Neural cell (in vitro differentiated cells): ENCODE data around the gene MAMDC2. TPM values are rescaled to one million over a fixed set of nuclear protein-coding genes. Genes with fewer than 3 reads are reported as not detected.

ENCODE experiments used
- H2AFZ ChIP-seq: fragments of 200-600, 300-800 bp; sonication (generic), shearing (Covaris generic); 2 replicates; pipeline ENCODE4 v1.6.0; 2014; ENCODE audit warnings: low read depth, mild to moderate bottlenecking, antibody characterized with exemption, low read length, moderate library complexity
- H3F3A ChIP-seq: fragments of 200-600 bp; shearing (Covaris generic); 2 replicates; pipeline ENCODE4 v1.6.1; 2016; ENCODE audit warnings: mild to moderate bottlenecking, moderate library complexity, mixed read lengths, antibody characterized with exemption, low read length; ENCODE audit not compliant: insufficient read depth, poor library complexity, severe bottlenecking
- H3K27ac ChIP-seq: fragments of 200-600, 300-800 bp; sonication (generic), shearing (Covaris generic); 2 replicates; pipeline ENCODE4 v1.5.1; 2014; ENCODE audit warnings: mild to moderate bottlenecking, low read length, moderate library complexity
- H3K27me3 ChIP-seq: fragments of 300-800, 200-600 bp; sonication (generic), shearing (Covaris generic); 2 replicates; pipeline ENCODE4 v1.6.0; 2014; ENCODE audit warnings: mild to moderate bottlenecking, low read depth, low read length, moderate library complexity; ENCODE audit not compliant: insufficient read depth
- H3K36me3 ChIP-seq: fragments of 300-800, 200-600 bp; sonication (generic), shearing (Covaris generic); 2 replicates; pipeline ENCODE4 v1.5.1; 2014; ENCODE audit warnings: mild to moderate bottlenecking, antibody characterized with exemption, low read length, moderate library complexity; ENCODE audit not compliant: insufficient read depth
- H3K4me2 ChIP-seq: fragments of 300-800, 200-600 bp; sonication (generic), shearing (Covaris generic); 2 replicates; pipeline ENCODE4 v1.6.0; 2014; ENCODE audit warnings: mild to moderate bottlenecking, low read length
- H3K4me3 ChIP-seq: fragments of 300-800, 200-600 bp; sonication (generic), shearing (Covaris generic); 2 replicates; pipeline ENCODE4 v1.5.1; 2014; ENCODE audit warnings: mild to moderate bottlenecking, low read length, moderate library complexity
- H3K79me2 ChIP-seq: fragments of 200-600 bp; shearing (Covaris generic); replicated peaks from 2 replicates; pipeline ENCODE4 v1.6.0; 2014; ENCODE audit warnings: mild to moderate bottlenecking, low read length, moderate library complexity; ENCODE audit not compliant: insufficient read depth
- H3K9ac ChIP-seq: fragments of 300-800, 200-600 bp; sonication (generic), shearing (Covaris generic); 2 replicates; pipeline ENCODE4 v1.6.1; 2016; ENCODE audit warnings: mild to moderate bottlenecking, low read length, mixed read lengths
- H3K9me2 ChIP-seq: fragments of 200-600 bp; shearing (Covaris generic); 2 replicates; pipeline ENCODE4 v1.6.1; 2016; ENCODE audit warnings: mild to moderate bottlenecking, low read length, mixed read lengths; ENCODE audit not compliant: insufficient read depth
- H3K9me3 ChIP-seq: fragments of 200-600, 300-800 bp; sonication (generic), shearing (Covaris generic); 2 replicates; pipeline ENCODE4 v1.6.1; 2016; ENCODE audit warnings: mild to moderate bottlenecking, mixed run types, low read length, moderate library complexity, mixed read lengths
- H4K20me1 ChIP-seq: fragments of 200-600 bp; shearing (Covaris generic); 2 replicates; pipeline ENCODE4 v1.6.1; 2016; ENCODE audit warnings: mild to moderate bottlenecking, mixed run types; ENCODE audit not compliant: insufficient read depth
- EP300 ChIP-seq: fragments of 450-650 bp; conservative IDR thresholded peaks from 2 replicates; pipeline ENCODE4 v1.6.1; 2014; ENCODE audit warnings: antibody characterized with exemption, mild to moderate bottlenecking, moderate library complexity; ENCODE audit not compliant: poor library complexity, severe bottlenecking
- EZH2 ChIP-seq: fragments of 200-600, 300-800 bp; shearing (Covaris generic), sonication (generic); IDR thresholded peaks from 2 replicates; pipeline ENCODE4 v1.6.1; 2014; ENCODE audit warnings: antibody characterized with exemption, low read length, borderline replicate concordance, mild to moderate bottlenecking; ENCODE audit not compliant: insufficient read depth, poor library complexity, severe bottlenecking
- MXI1 ChIP-seq: fragments of 450-650 bp; conservative IDR thresholded peaks from 2 replicates; pipeline ENCODE4 v1.6.1; 2014; ENCODE audit warnings: antibody characterized with exemption, mild to moderate bottlenecking; ENCODE audit not compliant: poor library complexity, severe bottlenecking
- POLR2AphosphoS5 ChIP-seq: IDR thresholded peaks from 2 replicates; pipeline ENCODE4 v1.6.1; 2012
- RAD21 ChIP-seq: fragments of 450-650 bp; conservative IDR thresholded peaks from 2 replicates; pipeline ENCODE4 v1.6.1; 2014; ENCODE audit warnings: antibody characterized with exemption, mild to moderate bottlenecking, moderate library complexity
- SMC3 ChIP-seq: fragments of 450-650 bp; conservative IDR thresholded peaks from 2 replicates; pipeline ENCODE4 v1.6.1; 2014; ENCODE audit warnings: antibody characterized with exemption, mild to moderate bottlenecking, moderate library complexity; ENCODE audit not compliant: poor library complexity
- TAF1 ChIP-seq: IDR thresholded peaks from 2 replicates; pipeline ENCODE4 v1.6.1; 2012; ENCODE audit warnings: low read depth
- polyA plus RNA-seq: library from polyadenylated mRNA; depleted of rRNA; stranded (reverse); fragments of >200 nt; gene quantifications from 2 replicates; pipeline ENCODE4 v1.2.3, GENCODE V29; 2014
- TF ChIP-seq, protein P1 (sequence below): fragments of 450-650 bp; IDR thresholded peaks from 2 replicates; pipeline ENCODE4 v1.5.1; 2014; ENCODE audit warnings: antibody characterized with exemption, mild to moderate bottlenecking, moderate library complexity; ENCODE audit not compliant: poor library complexity, severe bottlenecking
- TF ChIP-seq, protein P2 (sequence below): IDR thresholded peaks from 2 replicates; pipeline ENCODE4 v1.6.1; 2012; ENCODE audit warnings: borderline replicate concordance

The MAMDC2 gene
- polyA plus RNA-seq, 1 donor from 2014 or later: 0.30 TPM

DNA sequence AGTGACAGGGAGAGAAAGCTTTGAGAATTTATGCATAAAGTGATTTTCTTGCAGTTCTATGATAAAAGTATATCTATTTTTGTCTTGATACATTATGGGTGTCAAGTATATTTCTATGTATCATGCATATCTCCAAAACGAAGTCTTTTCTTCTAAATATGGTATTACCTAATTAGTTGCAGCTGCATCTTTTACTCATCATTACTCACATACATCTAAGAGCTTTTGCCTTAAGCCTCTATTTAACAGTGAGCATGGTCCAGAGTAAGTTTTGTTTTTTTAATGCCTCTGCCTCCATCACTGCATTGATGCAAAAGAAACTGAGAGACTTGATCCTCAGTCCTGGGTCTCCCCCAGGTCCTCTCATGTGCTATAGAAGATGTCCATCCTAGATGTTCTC lies 175.1 kb downstream of the MAMDC2 start:
- Histone ChIP-seq H3K9ac (no peak overlapping the region), H3K4me3 (no peak overlapping the region), H3K9me2 (no peaks in the 10 kb centered on the region), H3K79me2 (no peaks in the 10 kb centered on the region), H3K27me3 (no peaks in the 10 kb centered on the region), H3K27ac (no peak overlapping the region), H3K9me3 (no peaks in the 10 kb centered on the region), H2AFZ (no peak overlapping the region), H3F3A (no peaks in the 10 kb centered on the region), H3K4me2 (no peak overlapping the region), H4K20me1 (no peaks in the 10 kb centered on the region), H3K36me3 (no peaks in the 10 kb centered on the region)
- TF ChIP-seq, protein P1, sequence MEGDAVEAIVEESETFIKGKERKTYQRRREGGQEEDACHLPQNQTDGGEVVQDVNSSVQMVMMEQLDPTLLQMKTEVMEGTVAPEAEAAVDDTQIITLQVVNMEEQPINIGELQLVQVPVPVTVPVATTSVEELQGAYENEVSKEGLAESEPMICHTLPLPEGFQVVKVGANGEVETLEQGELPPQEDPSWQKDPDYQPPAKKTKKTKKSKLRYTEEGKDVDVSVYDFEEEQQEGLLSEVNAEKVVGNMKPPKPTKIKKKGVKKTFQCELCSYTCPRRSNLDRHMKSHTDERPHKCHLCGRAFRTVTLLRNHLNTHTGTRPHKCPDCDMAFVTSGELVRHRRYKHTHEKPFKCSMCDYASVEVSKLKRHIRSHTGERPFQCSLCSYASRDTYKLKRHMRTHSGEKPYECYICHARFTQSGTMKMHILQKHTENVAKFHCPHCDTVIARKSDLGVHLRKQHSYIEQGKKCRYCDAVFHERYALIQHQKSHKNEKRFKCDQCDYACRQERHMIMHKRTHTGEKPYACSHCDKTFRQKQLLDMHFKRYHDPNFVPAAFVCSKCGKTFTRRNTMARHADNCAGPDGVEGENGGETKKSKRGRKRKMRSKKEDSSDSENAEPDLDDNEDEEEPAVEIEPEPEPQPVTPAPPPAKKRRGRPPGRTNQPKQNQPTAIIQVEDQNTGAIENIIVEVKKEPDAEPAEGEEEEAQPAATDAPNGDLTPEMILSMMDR: no peak
- TF ChIP-seq TAF1: no peak
- TF ChIP-seq SMC3: no peak
- TF ChIP-seq, protein P2, sequence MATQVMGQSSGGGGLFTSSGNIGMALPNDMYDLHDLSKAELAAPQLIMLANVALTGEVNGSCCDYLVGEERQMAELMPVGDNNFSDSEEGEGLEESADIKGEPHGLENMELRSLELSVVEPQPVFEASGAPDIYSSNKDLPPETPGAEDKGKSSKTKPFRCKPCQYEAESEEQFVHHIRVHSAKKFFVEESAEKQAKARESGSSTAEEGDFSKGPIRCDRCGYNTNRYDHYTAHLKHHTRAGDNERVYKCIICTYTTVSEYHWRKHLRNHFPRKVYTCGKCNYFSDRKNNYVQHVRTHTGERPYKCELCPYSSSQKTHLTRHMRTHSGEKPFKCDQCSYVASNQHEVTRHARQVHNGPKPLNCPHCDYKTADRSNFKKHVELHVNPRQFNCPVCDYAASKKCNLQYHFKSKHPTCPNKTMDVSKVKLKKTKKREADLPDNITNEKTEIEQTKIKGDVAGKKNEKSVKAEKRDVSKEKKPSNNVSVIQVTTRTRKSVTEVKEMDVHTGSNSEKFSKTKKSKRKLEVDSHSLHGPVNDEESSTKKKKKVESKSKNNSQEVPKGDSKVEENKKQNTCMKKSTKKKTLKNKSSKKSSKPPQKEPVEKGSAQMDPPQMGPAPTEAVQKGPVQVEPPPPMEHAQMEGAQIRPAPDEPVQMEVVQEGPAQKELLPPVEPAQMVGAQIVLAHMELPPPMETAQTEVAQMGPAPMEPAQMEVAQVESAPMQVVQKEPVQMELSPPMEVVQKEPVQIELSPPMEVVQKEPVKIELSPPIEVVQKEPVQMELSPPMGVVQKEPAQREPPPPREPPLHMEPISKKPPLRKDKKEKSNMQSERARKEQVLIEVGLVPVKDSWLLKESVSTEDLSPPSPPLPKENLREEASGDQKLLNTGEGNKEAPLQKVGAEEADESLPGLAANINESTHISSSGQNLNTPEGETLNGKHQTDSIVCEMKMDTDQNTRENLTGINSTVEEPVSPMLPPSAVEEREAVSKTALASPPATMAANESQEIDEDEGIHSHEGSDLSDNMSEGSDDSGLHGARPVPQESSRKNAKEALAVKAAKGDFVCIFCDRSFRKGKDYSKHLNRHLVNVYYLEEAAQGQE: no peak
- TF ChIP-seq MXI1: no peak
- TF ChIP-seq RAD21: no peak
- no peak for TF ChIP-seq EP300
- no peak for TF ChIP-seq POLR2AphosphoS5
- TF ChIP-seq EZH2: no peak

DNA sequence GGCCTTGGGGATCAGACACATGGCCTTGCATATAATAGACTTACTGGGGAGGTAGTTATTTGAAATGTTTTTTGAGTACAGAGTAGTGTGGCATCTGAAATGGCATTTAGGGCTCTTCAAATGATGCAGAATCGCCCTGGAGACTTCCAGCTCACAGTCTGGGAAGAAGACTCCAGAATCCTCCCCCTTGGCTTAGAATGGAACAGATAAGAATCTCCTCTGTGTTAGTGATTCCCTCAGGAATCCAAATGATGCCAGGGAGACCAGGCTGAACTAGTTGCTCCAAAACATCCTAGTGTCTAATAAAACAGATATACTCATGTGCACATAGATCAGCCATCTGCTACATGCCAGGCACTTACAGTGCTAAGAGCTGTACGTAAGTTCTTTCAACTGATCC lies 176.6 kb downstream of the MAMDC2 start:
- Histone ChIP-seq H3K9me2 (no peaks in the 10 kb centered on the region), H2AFZ (no peak overlapping the region), H3K27ac (no peak overlapping the region), H3K9me3 (no peaks in the 10 kb centered on the region), H3K4me3 (no peak overlapping the region), H3K9ac (no peak overlapping the region), H3K79me2 (no peaks in the 10 kb centered on the region), H4K20me1 (no peaks in the 10 kb centered on the region), H3F3A (no peaks in the 10 kb centered on the region), H3K4me2 (no peak overlapping the region), H3K36me3 (no peaks in the 10 kb centered on the region), H3K27me3 (no peaks in the 10 kb centered on the region)
- TF ChIP-seq EZH2: no peak
- TF ChIP-seq POLR2AphosphoS5: no peak
- TF ChIP-seq RAD21: no peak
- TF ChIP-seq EP300: no peak
- TF ChIP-seq SMC3: no peak
- no peak for TF ChIP-seq MXI1
- TF ChIP-seq, protein P2: no peak
- no peak for TF ChIP-seq TAF1
- TF ChIP-seq, protein P1: no peak
